Lower leg skin (tissue), 3 donors: ENCODE measurements around the gene EMC8.

Experiments used
- CTCF ChIP-seq, 3 donors: fragments of 450-650 bp; IDR thresholded peaks; one replicate each; pipeline ENCODE4 v1.5.1; 2016; ENCODE audit warnings: antibody characterized with exemption in 3 of 3, mild to moderate bottlenecking in 3 of 3, moderate library complexity in 2 of 3
- POLR2A ChIP-seq, 2 donors: fragments of 450-650 bp; IDR thresholded peaks; one replicate each; pipeline ENCODE4 v1.6.1; 2016 to 2017; ENCODE audit warnings: antibody characterized with exemption in 2 of 2, mild to moderate bottlenecking in 1 of 2, moderate library complexity in 1 of 2

GRCh38 chr16:85843471-85844168 is 44.3 kb upstream of the EMC8 start:
- TF ChIP-seq CTCF (IDR thresholded peaks at IDR 0.05) (no peak), POLR2A (IDR thresholded peaks at IDR 0.05) (no peak)
